ENCODE results near the gene KRT34. TPM values are rescaled to one million over a fixed set of nuclear protein-coding genes. Genes with fewer than 3 reads are reported as not detected.
"Not testable (repeated sequence)": the region's sequence is repeated elsewhere in the genome, so short reads cannot be mapped to it uniquely, and the experiment has no call there.

The KRT34 gene
- total and polyA plus RNA-seq, 2 experiments from 2014 or later = 39.8 to 77.8 TPM

GRCh38 chr17:41396340-41396739 lies 14.2 kb upstream of the KRT34 start:
- Histone ChIP-seq H3K4me3 (no peak overlapping the region), H3K9me3 (ENCODE audit: low read depth) (no peaks in the 10 kb centered on the region), H3K9me2 (ENCODE audit: insufficient read depth) (no peaks in the 10 kb centered on the region), H3F3A (ENCODE audit: insufficient read depth) (no peaks in the 10 kb centered on the region; the same call in 1 of the 2 replicates), H3K36me3 (ENCODE audit: low read depth) (no peaks in the 10 kb centered on the region), H4K20me1 (ENCODE audit: insufficient read depth) (no peaks in the 10 kb centered on the region), H3K4me2 (ENCODE audit: unreplicated experiment) (no peak overlapping the region), H3K27ac (no peak overlapping the region), H3K4me1 (ENCODE audit: insufficient read depth) (peaks cover 17% of the 10 kb centered on the region), H3K79me2 (ENCODE audit: insufficient read depth) (no peaks in the 10 kb centered on the region), H3K9ac (no peak overlapping the region), H3K27me3 (replicated peaks; ENCODE audit: insufficient read depth) (no peaks in the 10 kb centered on the region), H2AFZ (no peak overlapping the region)
- WGBS, 2 experiments (ENCODE audit: low coverage in 1 of 2, low lambda C conversion rate in 2 of 2, missing lambda C conversion rate in 2 of 2) = 93 to 95% methylated on average over 7 of the region's 7 CpGs
- DNase-seq = no peak
- no peak for TF ChIP-seq EZH2phosphoT487 (IDR thresholded peaks at IDR 0.05; ENCODE audit: insufficient read depth, low read depth)
- in situ Hi-C loops (cut with MboI) = no loop called here

- WGBS, 2 experiments (ENCODE audit: low coverage in 1 of 2, low lambda C conversion rate in 2 of 2, missing lambda C conversion rate in 2 of 2) = 100% methylated on average over 1 of the region's 1 CpG
- in situ Hi-C loops (cut with MboI) = no loop called here
These were observed 13.5 kb upstream of the KRT34 start for GRCh38 chr17:41395611-41396010.

GRCh38 chr17:41395044-41395443 lies 12.9 kb upstream of the KRT34 start:
- 60 to 64% methylated on average over 12 of the region's 12 CpGs for WGBS, 2 experiments (ENCODE audit: low coverage in 1 of 2, low lambda C conversion rate in 2 of 2, missing lambda C conversion rate in 2 of 2)
- H3K9ac ChIP-seq = not testable (repeated sequence)

More at GRCh38 chr17:41395611-41396010, 13.5 kb upstream of the KRT34 start:
- Histone ChIP-seq H3K4me1 (ENCODE audit: insufficient read depth) (peaks cover 17% of the 10 kb centered on the region), H2AFZ (no peak overlapping the region), H3K9me3 (ENCODE audit: low read depth) (no peaks in the 10 kb centered on the region), H4K20me1 (ENCODE audit: insufficient read depth) (no peaks in the 10 kb centered on the region), H3K27me3 (replicated peaks; ENCODE audit: insufficient read depth) (no peaks in the 10 kb centered on the region), H3K9ac (no peak overlapping the region), H3K4me3 (no peak overlapping the region), H3K4me2 (ENCODE audit: unreplicated experiment) (no peak overlapping the region), H3K79me2 (ENCODE audit: insufficient read depth) (no peaks in the 10 kb centered on the region), H3K27ac (no peak overlapping the region), H3F3A (ENCODE audit: insufficient read depth) (no peaks in the 10 kb centered on the region; the same call in 1 of the 2 replicates), H3K9me2 (ENCODE audit: insufficient read depth) (no peaks in the 10 kb centered on the region), H3K36me3 (ENCODE audit: low read depth) (no peaks in the 10 kb centered on the region)
- DNase-seq = no peak
- TF ChIP-seq EZH2 (IDR thresholded peaks at IDR 0.05; ENCODE audit: insufficient read depth, poor library complexity, severe bottlenecking) (no peak), EZH2phosphoT487 (IDR thresholded peaks at IDR 0.05; ENCODE audit: insufficient read depth, low read depth) (no peak)

GRCh38 chr17:41394254-41394996 lies 12.3 kb upstream of the KRT34 start:
- no peak overlapping the region for H3K27ac ChIP-seq
- no peak overlapping the region for H3K4me3 ChIP-seq
- no peaks in the 10 kb centered on the region; the same call in 1 of the 2 replicates for H3F3A ChIP-seq (ENCODE audit: insufficient read depth)
- H3K4me1 ChIP-seq (ENCODE audit: insufficient read depth) = peaks cover 17% of the 10 kb centered on the region
- no peak overlapping the region for H3K9ac ChIP-seq
- in situ Hi-C loops (cut with MboI) = no loop called here
- no peaks in the 10 kb centered on the region for H4K20me1 ChIP-seq (ENCODE audit: insufficient read depth)
- no peaks in the 10 kb centered on the region for H3K27me3 ChIP-seq (replicated peaks; ENCODE audit: insufficient read depth)
- no peaks in the 10 kb centered on the region for H3K9me2 ChIP-seq (ENCODE audit: insufficient read depth)
- TF ChIP-seq EZH2 (IDR thresholded peaks at IDR 0.05; ENCODE audit: insufficient read depth, poor library complexity, severe bottlenecking) (no peak), EZH2phosphoT487 (IDR thresholded peaks at IDR 0.05; ENCODE audit: insufficient read depth, low read depth) (no peak)
- no peaks in the 10 kb centered on the region for H3K9me3 ChIP-seq (ENCODE audit: low read depth)
- no peak overlapping the region for H3K4me2 ChIP-seq (ENCODE audit: unreplicated experiment)
- H3K79me2 ChIP-seq (ENCODE audit: insufficient read depth) = no peaks in the 10 kb centered on the region
- DNase-seq = no peak
- no peak overlapping the region for H2AFZ ChIP-seq
- no peaks in the 10 kb centered on the region for H3K36me3 ChIP-seq (ENCODE audit: low read depth)
- 60 to 65% methylated on average over 10 of the region's 10 CpGs for WGBS, 2 experiments (ENCODE audit: low coverage in 1 of 2, low lambda C conversion rate in 2 of 2, missing lambda C conversion rate in 2 of 2)

More at GRCh38 chr17:41395044-41395443, 12.9 kb upstream of the KRT34 start:
- in situ Hi-C loops (cut with MboI); H3K36me3 ChIP-seq (ENCODE audit: low read depth); H3K27me3 ChIP-seq (replicated peaks; ENCODE audit: insufficient read depth); H3K4me2 ChIP-seq (ENCODE audit: unreplicated experiment); DNase-seq; H3K4me3 ChIP-seq; H4K20me1 ChIP-seq (ENCODE audit: insufficient read depth); H3K9me2 ChIP-seq (ENCODE audit: insufficient read depth); H3K27ac ChIP-seq; H3F3A ChIP-seq (ENCODE audit: insufficient read depth); H3K9me3 ChIP-seq (ENCODE audit: low read depth); H2AFZ ChIP-seq; H3K79me2 ChIP-seq (ENCODE audit: insufficient read depth): not testable (repeated sequence)
- peaks cover 17% of the 10 kb centered on the region for H3K4me1 ChIP-seq (ENCODE audit: insufficient read depth)

Data from GM23248 (cell line).